HL-60 (cell line): Measurements from ENCODE around the gene EMC6.
"Not testable (repeated sequence)": the region's sequence is repeated elsewhere in the genome, so short reads cannot be mapped to it uniquely, and the experiment has no call there.

Experiments used
- DNase-seq, 2 experiments: peaks; one replicate each; pipeline ENCODE4 v3.0.0-alpha.2; 2010 to 2020; ENCODE audit warnings: low read depth in 1 of 2, low spot score in 1 of 2
- H3K27ac ChIP-seq: fragments of 250-450 bp; sonication (Bioruptor Pico); replicated peaks from 2 replicates; pipeline ENCODE4 v1.5.1; 2020; ENCODE audit warnings: mild to moderate bottlenecking, moderate library complexity
- H3K27me3 ChIP-seq: fragments of 250-450 bp; sonication (Bioruptor Pico); 2 replicates; pipeline ENCODE4 v1.5.1; 2021; ENCODE audit warnings: mild to moderate bottlenecking, moderate library complexity; ENCODE audit not compliant: insufficient read depth, poor library complexity, severe bottlenecking
- H3K4me3 ChIP-seq: replicated peaks from 2 replicates; pipeline ENCODE4 v1.5.1; 2011; ENCODE audit warnings: mild to moderate bottlenecking, control low read depth, low read length; ENCODE audit not compliant: insufficient read depth
- GABPA ChIP-seq: IDR thresholded peaks from 2 replicates; pipeline ENCODE4 v1.6.1; 2012; ENCODE audit warnings: low read depth
- POLR2AphosphoS5 ChIP-seq: IDR thresholded peaks from 2 replicates; pipeline ENCODE4 v1.6.1; 2012; ENCODE audit warnings: low read depth
- REST ChIP-seq: IDR thresholded peaks from 2 replicates; pipeline ENCODE4 v1.6.1; 2012; ENCODE audit warnings: low read depth; ENCODE audit not compliant: insufficient replicate concordance
- SPI1 ChIP-seq: IDR thresholded peaks from 2 replicates; pipeline ENCODE4 v1.6.1; 2012; ENCODE audit warnings: low read depth, mild to moderate bottlenecking, borderline replicate concordance
- TF ChIP-seq, protein P1 (sequence below): IDR thresholded peaks from one replicate; pipeline ENCODE4 v1.5.1; 2011; ENCODE audit warnings: low read length, control low read depth, inconsistent platforms; ENCODE audit not compliant: insufficient read depth

EMC6 gene

DNA sequence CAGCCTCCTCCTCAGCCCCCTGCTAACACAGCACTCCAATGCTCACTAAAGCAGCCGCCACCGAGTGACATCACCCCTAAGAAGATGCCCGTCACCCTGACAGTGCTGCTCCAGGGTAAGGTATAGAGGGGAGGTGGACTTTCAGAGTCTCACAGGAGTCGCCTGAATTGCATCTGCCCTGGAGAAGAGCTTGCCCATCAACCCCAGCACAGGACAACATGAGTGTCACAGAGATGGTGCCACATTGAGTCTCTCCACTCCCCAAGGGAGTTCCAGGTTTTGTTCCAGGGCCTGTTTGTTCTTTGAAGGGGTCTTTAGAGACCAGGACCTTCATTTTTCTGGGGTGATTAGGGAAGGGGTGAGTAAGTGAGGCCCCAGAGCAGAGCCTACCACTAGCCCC lies 29.5 kb downstream of the EMC6 start:
- no peak for DNase-seq
- Histone ChIP-seq H3K27me3 (no peaks in the 10 kb centered on the region), H3K27ac (no peak overlapping the region), H3K4me3 (no peak overlapping the region)
- no peak for TF ChIP-seq SPI1
- no peak for TF ChIP-seq REST

GRCh38 chr17:3699951-3700350 lies 31.3 kb downstream of the EMC6 start:
- TF ChIP-seq GABPA (no peak), SPI1 (no peak), POLR2AphosphoS5 (no peak)
- TF ChIP-seq, protein P1, sequence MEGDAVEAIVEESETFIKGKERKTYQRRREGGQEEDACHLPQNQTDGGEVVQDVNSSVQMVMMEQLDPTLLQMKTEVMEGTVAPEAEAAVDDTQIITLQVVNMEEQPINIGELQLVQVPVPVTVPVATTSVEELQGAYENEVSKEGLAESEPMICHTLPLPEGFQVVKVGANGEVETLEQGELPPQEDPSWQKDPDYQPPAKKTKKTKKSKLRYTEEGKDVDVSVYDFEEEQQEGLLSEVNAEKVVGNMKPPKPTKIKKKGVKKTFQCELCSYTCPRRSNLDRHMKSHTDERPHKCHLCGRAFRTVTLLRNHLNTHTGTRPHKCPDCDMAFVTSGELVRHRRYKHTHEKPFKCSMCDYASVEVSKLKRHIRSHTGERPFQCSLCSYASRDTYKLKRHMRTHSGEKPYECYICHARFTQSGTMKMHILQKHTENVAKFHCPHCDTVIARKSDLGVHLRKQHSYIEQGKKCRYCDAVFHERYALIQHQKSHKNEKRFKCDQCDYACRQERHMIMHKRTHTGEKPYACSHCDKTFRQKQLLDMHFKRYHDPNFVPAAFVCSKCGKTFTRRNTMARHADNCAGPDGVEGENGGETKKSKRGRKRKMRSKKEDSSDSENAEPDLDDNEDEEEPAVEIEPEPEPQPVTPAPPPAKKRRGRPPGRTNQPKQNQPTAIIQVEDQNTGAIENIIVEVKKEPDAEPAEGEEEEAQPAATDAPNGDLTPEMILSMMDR = no peak

DNA sequence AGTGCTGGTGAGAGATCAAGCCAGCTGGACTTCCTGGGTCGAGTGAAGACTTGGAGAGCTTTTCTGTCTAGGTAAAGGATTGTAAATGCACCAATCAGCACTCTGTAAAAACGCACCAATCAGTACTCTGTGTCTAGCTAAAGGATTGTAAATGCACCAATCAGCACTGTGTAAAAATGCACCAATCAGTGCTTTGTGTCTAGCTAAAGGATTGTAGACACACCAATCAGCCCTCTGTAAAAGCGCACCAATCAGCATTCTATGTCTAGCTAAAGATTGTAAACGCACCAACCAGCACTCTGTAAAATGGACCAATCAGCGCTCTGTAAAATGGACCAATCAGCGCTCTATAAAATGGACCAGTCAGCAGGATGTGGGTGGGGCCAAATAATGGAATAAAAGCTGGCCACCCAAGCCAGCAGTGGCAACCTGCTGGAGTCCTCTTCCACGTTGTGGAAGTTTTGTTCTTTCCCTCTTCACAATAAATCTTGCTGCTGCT lies 33.5 kb downstream of the EMC6 start:
- DNase-seq = not testable (repeated sequence)

More at GRCh38 chr17:3699951-3700350, 31.3 kb downstream of the EMC6 start:
- H3K27ac ChIP-seq = no peak overlapping the region
- H3K4me3 ChIP-seq = no peak overlapping the region
- DNase-seq = no peak
- no peaks in the 10 kb centered on the region for H3K27me3 ChIP-seq

GRCh38 chr17:3704931-3705717 lies 36.5 kb downstream of the EMC6 start:
- Histone ChIP-seq H3K4me3 (no peak overlapping the region), H3K27ac (no peak overlapping the region), H3K27me3 (no peaks in the 10 kb centered on the region)
- TF ChIP-seq REST (no peak), SPI1 (no peak), POLR2AphosphoS5 (no peak), GABPA (no peak)
- TF ChIP-seq, protein P1 = no peak
- no peak for DNase-seq

More for the DNA sequence above, 33.5 kb downstream of the EMC6 start:
- H3K27me3 ChIP-seq, H3K4me3 ChIP-seq, H3K27ac ChIP-seq: not testable (repeated sequence)

DNA sequence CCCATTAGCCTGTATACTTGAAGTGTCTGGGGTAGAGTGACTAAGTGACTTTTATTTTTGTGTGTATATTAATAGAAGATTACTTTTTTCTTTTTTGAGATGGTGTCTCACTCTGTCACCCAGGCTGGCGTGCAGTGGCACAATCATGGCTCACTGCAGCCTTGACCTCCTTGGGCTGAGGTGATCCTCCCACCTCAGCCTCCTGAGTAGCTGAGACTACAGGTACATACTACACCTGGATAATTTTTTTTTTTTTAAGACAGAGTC lies 37.0 kb downstream of the EMC6 start:
- not testable (repeated sequence) for DNase-seq, H3K27me3 ChIP-seq, H3K4me3 ChIP-seq, H3K27ac ChIP-seq
